H54 (cell line): ENCODE data around the gene ARL3.
A peak's percentile ranks its signal among the peaks of the same experiment; 100 is the strongest.
"Not testable (repeated sequence)": the region's sequence is repeated elsewhere in the genome, so short reads cannot be mapped to it uniquely, and the experiment has no call there.

ENCODE experiments used
- DNase-seq: peaks from one replicate; pipeline ENCODE4 v3.0.0; 2011; ENCODE audit warnings: low spot score, mixed read lengths; ENCODE audit not compliant: insufficient read length
- FAIRE-seq: peaks from 3 replicates; lab custom pipeline; 2011; peaks lifted over from hg19 to GRCh38; lab: Jason Lieb, UNC
- POLR2A ChIP-seq: IDR thresholded peaks from 2 replicates; pipeline ENCODE4 v1.6.1; 2011; ENCODE audit warnings: low read depth, mild to moderate bottlenecking, low read length

ARL3 gene

DNA sequence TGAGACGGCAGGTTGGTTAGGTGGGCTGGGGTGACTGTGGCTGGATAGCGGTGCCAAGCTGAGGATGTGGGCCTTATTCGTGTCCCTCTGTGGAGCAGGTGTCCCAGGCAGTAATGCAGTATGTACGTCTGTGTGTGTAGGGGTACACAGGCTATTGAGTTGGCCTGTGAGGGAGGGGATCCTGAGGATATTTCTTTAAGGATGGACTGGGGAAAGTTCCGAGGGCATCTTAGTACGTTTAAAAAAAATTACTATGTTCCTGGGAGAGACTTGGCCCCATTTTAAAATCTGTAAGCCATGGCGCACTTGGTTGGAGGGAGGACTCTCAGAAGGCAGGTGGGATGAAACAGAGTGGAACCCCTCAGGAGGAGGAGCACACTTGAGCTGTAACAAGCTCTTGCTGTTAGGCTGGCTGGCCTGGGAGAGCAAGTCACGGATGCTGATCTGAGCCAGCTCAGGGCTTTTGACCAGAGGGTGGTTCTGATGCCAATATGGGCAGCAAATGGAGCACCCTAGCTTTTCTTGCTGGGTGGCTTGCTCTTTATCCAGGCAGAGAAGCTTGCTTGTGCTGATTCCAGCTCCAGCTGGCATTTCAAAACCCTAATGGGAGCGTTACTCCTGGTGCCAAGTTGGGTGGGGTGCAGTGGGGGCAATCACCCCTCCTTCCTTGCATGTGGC, 30.3 kb upstream of the ARL3 start:
- FAIRE-seq (no peak), DNase-seq (no peak)
- TF ChIP-seq POLR2A, result no peak

DNA sequence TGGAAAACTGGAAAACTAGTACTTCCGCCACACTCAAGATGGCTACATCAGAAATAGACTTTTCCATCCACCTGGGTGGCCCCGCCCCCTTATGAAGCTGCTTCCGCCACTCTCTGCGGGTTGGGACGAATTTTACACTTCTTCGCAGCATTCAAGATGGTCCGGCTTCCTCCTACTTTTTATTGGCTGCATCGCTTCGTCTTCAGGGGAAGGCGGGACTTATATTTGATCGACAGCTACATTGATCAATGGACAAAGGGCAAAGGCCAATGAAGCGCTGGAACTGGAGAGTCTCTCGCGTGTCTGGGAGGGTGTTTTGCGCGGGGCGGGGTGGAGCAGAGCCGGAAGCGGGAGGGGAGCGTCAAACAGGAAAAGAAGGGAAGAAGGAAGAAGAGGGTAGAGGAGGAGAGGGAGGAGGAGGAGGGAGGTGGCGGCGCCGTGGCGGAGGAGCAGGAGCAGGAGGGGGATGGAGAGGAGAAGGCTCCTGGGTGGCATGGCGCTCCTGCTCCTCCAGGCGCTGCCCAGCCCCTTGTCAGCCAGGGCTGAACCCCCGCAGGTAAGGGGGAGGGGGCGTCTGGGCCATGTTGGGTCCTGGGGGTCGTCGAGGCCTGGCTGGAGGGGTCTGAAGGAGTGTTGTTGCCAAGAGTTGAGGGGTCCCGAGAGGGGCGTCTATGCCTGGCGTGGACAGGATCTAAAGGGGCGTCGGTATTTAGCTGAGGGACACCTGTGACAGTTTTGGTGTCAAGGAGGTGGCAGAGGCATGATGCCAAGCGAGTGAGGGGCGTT, 29.6 kb upstream of the ARL3 start, which contains the start of gene WBP1L:
Gene WBP1L, plus strand, starts transcription at position 361 of the 786 bp plus-strand sequence. Its CDS starts 106 bp downstream, at position 467.
- FAIRE-seq, result peak; percentile 86
- peak; percentile 90 for DNase-seq
- peak; percentile 89 for TF ChIP-seq POLR2A

DNA sequence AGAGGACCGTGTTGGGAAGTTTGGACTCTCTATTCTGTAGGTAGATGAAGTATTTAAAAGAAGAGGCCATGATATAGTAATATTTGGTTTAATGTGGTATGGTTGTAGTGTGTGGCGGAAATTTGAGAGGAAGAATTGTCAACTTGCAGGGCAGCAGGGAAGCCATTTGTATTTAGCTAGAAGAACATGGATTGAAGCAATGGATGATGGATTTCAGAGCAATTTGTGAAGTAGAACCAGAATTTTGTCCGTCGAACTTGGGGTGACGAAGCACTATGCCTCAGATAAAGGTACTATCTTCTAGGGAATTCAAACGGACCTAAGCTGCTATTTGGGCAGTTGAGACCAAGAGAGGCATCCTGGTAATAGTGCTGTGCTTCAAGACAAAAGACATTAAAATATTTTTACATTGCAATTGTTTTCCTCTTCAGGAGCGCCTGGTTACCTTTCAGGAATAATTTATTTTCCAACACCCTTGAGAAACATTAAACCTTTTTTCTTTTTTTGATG, 28.9 kb upstream of the ARL3 start:
- FAIRE-seq, result no peak
- TF ChIP-seq POLR2A, result no peak
- DNase-seq, result no peak

DNA sequence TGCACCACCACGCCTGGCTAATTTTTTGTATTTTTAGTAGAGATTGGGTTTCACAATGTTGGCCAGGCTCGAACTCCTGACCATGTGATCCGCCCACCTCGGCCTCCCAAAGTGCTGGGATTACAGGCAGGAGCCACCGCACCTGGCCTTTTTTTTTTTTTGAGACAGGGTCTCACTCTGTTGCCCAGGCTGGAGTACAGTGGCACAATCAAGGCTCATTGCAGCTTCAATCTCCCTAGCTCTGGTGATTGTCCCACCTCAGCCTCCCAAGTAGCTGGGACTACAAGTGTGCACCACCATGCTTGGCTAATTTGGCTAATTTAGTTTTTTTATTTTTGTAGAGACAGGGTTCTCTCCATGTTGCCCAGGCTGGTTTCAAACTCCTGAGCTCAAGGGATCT, 28.1 kb upstream of the ARL3 start:
- not testable (repeated sequence) for FAIRE-seq, DNase-seq

DNA sequence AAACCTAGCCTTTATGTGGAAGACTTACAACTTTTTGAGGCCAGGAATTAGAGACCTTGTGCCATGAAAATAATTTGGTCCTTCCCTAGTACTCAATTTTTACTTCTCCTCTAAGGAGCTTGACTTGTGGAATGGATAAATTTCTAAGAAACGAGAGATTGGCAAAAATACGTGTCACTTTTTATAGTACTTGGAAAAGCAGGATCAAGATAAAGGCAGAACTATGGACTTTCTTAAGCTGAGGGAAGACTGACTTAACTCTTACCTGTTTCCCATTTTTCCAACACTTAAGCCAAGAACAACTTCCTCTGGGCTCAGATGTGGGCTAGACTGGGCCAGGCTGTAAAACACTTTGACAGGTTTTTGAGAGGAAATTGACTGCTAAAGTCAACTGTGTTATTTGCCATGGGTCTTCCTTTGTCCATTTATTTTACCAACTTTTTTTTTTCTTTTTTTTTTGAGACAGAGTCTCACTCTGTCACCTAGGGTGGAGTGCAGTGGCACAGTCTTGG, 27.6 kb upstream of the ARL3 start:
- DNase-seq (no peak), FAIRE-seq (no peak)
- TF ChIP-seq POLR2A, result no peak

DNA sequence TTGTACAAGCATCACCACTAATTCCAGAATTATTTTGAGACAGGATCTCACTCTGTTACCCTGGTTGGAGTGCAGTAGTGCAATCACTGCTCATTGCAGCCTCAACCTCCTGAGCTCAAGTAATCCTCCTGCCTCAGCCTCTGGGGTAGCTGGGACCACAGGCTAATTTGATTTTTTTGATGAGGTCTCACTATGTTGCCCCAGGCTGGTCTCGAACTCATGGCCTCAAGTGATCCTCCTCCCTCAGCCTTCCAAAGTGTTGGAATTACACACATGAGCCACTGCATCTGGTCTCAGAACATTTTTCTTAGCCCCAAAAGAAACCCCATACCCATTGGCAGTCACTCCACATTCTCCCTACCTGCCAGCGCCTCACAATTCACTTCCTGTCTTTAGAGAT, 26.0 kb upstream of the ARL3 start:
- DNase-seq, result no peak
- FAIRE-seq, result no peak
- TF ChIP-seq POLR2A, result no peak

DNA sequence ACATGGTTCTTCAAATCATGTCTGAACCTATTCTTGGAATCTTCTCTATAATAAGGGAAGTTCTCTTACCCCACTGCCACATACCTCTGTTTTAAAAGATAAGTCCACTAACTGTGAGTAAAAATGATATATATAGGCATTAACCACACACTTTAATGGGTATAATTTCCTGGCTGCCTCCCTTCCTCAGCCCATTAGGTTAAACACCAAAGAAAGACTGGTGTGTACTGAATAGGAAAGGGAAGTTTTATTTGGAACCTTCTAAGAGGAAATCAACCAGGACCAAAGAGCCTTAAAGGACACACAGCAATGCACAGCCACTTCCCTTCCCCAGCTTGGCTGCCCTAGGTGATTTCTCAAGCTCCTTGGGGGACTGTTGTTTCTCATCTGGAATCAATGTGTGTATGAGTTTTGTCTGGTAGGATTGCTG, 24.5 kb upstream of the ARL3 start:
- FAIRE-seq, result no peak
- no peak for TF ChIP-seq POLR2A
- no peak for DNase-seq

DNA sequence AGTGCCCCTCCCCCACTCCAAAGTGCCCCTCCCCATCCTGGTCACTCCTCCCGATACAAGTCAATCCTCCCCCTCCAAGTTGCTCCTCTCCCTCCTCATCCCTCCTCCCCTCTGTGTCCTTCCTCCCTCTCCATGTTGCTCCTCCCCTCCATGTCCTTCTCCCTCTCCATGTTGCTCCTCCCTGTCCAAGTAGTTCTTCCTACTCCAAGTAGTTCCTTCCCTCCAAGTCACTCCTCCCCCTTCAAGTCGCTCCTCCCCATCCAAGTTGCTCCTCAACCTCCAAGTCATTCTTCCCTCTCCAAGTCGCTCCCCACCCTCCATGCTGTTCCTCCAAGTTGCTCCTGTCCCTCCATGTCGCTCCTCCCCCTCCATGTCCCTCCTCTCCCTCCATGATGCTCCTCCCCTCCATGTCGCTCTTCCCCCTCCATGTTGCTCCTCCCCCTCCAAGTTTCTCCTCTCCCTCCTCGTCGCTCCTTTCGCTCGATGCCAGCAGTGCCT, 20.9 kb upstream of the ARL3 start:
- no peak for FAIRE-seq
- DNase-seq, result no peak

DNA sequence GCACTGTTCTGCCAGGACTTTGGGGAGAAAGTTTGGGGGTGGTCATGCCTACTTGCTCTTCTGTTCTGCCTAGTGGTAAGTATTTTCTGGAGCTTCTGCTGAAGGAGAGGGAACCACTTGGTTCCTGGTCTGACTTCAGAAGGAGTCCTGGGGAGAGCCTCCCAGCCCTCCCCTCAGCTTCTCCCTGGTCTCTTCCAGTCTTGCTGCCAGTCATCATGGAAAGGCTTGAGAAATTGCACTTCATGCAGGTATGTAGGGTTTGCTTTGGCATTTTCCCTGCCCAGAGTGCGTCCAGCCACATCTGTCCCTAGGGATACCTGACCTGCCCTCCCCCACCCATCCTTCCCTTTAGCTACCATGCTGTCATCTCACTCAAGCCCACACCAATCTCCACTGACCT, 18.5 kb upstream of the ARL3 start:
- TF ChIP-seq POLR2A, result no peak
- FAIRE-seq, result no peak
- DNase-seq, result no peak

More for the DNA sequence above, 20.9 kb upstream of the ARL3 start:
- no peak for TF ChIP-seq POLR2A

DNA sequence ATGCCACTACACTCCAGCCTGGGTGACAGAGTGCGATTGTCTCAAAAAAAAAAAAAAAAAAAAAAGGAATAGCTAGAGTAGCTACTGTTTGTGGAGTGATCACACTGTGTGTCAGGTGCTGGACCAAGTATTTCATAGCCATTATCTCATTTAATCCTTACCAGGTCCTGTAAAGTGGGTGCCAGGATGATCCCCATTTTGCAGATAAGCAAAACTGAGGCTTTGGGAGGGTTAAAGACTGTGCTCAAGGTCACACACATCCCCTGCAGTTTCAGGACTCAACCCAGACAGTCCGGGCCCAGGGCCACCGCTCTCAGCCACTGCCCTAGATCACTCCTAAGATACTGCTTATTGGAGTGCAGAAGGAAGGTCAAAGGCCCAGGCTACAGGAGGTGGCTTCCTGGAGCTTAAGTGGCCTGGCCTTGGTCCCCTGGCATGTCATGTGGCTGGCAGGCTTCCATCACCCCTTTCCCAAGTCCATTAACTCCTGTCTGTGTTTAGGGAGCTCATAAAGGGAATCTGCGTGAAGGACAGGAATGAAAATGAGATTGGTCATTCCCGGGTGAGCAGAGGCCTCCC, 17.1 kb upstream of the ARL3 start:
- FAIRE-seq (no peak), DNase-seq (no peak)
- no peak for TF ChIP-seq POLR2A

DNA sequence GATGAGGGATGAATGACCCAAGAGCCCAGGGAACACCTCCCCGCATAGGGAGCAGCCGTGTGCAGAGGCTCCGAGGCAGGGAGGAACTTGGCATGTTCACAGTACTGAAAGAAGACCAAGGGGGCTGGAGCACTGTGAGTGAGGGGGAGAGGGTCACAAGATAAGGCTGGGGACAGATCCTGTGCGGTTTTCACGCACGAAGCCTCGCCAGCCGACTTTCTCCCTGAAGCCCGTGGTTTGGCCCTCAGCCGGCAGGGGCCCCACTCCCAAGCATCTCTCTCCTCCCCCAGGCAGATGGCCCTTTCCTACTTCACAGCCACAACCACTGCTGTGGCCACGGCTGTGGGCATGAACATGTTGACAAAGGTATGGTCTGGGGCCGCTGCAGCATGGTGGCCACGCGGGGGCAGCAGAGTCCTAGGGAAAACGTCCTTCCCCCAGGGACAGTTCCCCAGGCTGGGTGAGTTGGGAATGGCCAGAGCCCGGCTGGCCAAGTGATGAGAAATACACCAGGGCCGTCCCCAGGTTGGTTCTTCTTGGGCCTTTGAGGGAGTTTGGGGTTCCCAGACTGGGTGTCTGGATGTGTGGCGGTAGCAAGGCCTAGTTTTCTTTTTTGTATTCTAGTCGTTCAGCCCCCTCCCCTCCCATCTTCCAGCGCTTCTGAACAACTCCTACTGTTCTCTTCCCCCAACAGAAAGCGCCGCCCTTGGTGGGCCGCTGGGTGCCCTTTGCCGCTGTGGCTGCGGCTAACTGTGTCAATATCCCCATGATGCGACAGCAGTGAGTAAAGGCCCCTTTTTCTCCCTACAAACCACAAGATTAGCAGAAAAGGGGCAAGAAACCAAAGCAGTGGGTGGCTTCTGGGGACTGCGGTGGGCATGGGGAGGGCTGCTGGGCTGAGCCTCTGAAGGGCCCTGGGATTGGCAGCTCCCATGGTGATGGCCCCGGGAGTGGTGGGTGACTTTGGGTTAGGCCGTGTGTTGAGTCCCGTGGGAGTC, 15.1 kb upstream of the ARL3 start:
- FAIRE-seq (no peak), DNase-seq (peak; percentile 73)
- TF ChIP-seq POLR2A, result no peak

DNA sequence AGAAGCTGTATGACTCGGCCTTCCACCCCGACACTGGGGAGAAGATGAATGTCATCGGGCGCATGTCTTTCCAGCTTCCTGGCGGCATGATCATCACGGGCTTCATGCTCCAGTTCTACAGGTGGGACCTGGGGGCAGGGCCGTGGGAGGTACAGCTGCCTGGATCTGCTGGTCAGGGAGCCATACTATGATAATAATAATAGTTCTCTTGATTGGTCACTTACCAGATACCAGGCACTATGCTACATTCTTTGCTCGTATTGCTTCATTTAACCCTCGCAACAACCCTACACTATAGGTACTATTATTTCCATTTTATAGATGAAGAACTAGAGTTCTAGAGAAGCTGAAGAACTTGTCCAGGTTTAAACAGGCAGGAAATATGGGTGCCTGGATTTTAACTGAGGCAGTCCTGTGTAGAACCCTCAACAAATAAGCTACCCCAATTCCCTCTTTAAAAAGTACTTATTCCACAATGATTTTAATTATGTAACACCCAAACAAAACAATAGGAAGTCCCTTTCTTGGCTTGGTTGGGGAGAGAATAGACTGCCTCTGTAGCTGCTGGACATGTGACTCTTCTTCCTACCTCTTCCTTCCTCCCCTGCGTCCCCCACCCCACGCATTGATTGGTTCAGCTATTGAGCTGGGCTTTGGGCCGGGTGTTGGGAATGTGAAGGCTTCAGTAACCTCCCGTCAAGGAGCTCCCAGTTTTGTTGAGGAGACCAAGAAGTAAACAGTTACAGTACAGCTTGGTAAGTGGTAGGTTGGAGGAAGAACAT, 13.0 kb upstream of the ARL3 start:
- DNase-seq (no peak), FAIRE-seq (no peak)
- TF ChIP-seq POLR2A, result no peak
